Erythroblast (primary cell): ENCODE measurements around the gene ARHGAP42.

Experiments
- DNase-seq, 2 experiments: peaks; one replicate each; lab custom pipeline; 2025; lab: John Stamatoyannopoulos, UW
- GATA1 ChIP-seq: IDR thresholded peaks from 2 replicates; pipeline ENCODE4 v1.6.1; 2011; ENCODE audit warnings: low read depth, mild to moderate bottlenecking, control low read depth, low read length, moderate library complexity
- POLR2A ChIP-seq: IDR thresholded peaks from 2 replicates; pipeline ENCODE4 v1.6.1; 2011; ENCODE audit warnings: mild to moderate bottlenecking, low read length

The ARHGAP42 gene

GRCh38 chr11:100752371-100753171, 65.5 kb downstream of the ARHGAP42 start:
- no peak for TF ChIP-seq GATA1
- TF ChIP-seq POLR2A, result no peak
- DNase-seq, result no peak

DNA sequence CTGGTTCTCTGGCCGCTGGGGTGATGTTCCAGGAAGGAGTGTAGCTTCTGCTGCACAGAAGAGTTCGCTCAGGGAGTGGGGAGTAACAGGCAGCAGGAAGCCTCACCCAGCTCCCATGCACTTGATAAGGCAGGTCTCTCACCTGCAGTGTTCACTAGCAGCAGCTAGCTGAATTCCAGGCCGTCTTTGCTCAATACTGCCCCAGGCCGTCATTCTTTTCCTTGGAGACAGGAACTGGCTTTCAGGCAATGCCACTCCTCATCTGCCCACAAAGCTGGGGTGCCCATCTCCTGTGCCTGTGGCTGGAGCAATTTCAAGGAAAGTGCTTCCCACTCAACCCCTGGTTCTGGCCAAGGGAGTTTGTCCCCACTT, 66.1 kb downstream of the ARHGAP42 start:
- TF ChIP-seq POLR2A (no peak), GATA1 (no peak)
- DNase-seq, result no peak

DNA sequence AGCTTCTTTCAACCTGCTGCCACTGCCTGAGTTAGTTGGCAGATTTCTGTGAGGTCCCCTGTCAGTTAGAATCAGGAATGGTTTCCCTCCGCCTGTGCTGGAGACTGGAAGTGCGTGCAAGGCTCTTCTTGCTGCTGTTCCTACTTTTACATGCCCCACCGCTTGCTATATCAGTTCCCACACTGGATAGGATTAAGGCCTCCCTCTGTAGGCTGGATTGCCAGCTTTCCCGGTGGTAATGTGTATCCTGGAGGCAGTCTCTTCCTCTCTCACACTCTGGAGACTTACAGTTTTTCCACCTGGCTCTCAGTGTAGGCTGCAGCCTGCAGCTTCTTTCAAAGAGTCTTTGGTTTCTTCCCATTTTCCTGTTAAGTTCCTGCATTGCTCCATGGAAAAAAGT, 66.5 kb downstream of the ARHGAP42 start:
- no peak for DNase-seq
- TF ChIP-seq POLR2A, result no peak
- TF ChIP-seq GATA1, result no peak

- DNase-seq, result no peak
Observed at GRCh38 chr11:100756559-100756958, 69.5 kb downstream of the ARHGAP42 start.

DNA sequence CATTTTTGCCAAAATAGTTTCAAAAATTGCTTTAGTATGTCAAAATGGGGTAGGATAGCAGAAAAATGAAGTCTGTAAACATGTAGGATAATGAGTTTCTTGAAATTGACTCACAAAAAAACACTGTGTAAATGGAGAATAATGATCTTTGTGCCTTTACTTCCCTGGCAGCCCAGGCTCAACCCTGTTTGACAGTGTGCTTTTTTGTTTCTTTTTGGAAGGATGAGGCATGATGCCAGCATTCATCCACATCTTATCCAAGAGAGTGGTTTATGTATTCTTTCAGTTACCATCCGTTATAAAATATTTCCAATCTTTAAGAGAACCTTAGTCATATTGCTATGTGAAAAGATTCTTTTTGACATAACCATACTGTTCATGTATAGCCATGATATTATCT, 70.6 kb downstream of the ARHGAP42 start:
- TF ChIP-seq GATA1 (no peak), POLR2A (no peak)
- no peak for DNase-seq

More at GRCh38 chr11:100756559-100756958, 69.5 kb downstream of the ARHGAP42 start:
- no peak for TF ChIP-seq POLR2A
- TF ChIP-seq GATA1, result no peak

GRCh38 chr11:100759106-100759505, 72.0 kb downstream of the ARHGAP42 start:
- TF ChIP-seq GATA1 (no peak), POLR2A (no peak)
- DNase-seq, result no peak

GRCh38 chr11:100759856-100760255, 72.8 kb downstream of the ARHGAP42 start:
- no peak for DNase-seq
- no peak for TF ChIP-seq POLR2A
- no peak for TF ChIP-seq GATA1

GRCh38 chr11:100760744-100761143, 73.7 kb downstream of the ARHGAP42 start:
- TF ChIP-seq GATA1, result no peak
- no peak for TF ChIP-seq POLR2A
- no peak for DNase-seq

GRCh38 chr11:100761841-100762240, 74.8 kb downstream of the ARHGAP42 start:
- TF ChIP-seq GATA1 (no peak), POLR2A (no peak)
- no peak for DNase-seq

DNA sequence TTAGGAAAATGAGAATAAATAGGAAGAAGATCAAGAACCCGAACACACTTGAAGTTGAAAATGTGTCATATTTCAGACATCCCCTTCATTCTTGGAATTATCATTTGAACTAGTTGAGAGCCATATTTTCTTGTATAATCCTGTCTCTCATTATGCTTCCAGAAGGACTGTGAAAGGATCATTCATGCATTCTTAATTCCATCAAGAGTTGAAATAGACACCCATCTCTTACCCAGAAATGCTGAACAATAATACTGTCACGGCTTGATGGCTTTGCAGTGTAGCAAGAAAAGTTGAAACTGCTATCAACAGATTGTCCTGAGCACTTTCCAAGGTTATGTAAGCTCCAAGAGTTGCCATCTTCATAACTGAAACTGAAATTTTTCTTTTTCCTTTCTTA, 79.7 kb downstream of the ARHGAP42 start:
- no peak for DNase-seq
- no peak for TF ChIP-seq POLR2A
- no peak for TF ChIP-seq GATA1

- no peak for TF ChIP-seq GATA1
- no peak for TF ChIP-seq POLR2A
- DNase-seq, result no peak
Observed at GRCh38 chr11:100769165-100769564, 82.1 kb downstream of the ARHGAP42 start.

GRCh38 chr11:100769617-100770016, 82.5 kb downstream of the ARHGAP42 start:
- DNase-seq, result no peak
- TF ChIP-seq POLR2A (no peak), GATA1 (no peak)

DNA sequence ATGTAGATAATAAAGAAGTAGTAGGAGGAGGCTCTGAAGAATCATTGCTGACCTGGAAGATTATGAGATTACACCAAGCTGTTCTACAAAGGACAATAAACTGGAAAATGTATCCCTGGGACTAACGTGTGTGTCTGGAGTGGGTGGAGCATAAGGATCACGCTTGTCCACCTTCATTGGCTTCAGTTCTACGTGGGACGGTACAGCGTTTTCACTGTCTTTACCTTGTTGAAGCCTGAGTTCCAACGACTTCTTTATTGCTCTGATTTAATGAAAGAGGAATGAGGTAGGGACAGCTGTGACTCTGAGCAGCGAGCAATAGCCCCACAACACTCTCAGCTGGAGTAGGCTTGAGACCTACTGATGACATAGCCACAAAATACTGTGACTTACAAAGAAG, 87.0 kb downstream of the ARHGAP42 start:
- no peak for TF ChIP-seq POLR2A
- TF ChIP-seq GATA1, result no peak
- DNase-seq, result no peak

GRCh38 chr11:100774859-100775258, 87.8 kb downstream of the ARHGAP42 start:
- DNase-seq, result no peak
- TF ChIP-seq POLR2A (no peak), GATA1 (no peak)

DNA sequence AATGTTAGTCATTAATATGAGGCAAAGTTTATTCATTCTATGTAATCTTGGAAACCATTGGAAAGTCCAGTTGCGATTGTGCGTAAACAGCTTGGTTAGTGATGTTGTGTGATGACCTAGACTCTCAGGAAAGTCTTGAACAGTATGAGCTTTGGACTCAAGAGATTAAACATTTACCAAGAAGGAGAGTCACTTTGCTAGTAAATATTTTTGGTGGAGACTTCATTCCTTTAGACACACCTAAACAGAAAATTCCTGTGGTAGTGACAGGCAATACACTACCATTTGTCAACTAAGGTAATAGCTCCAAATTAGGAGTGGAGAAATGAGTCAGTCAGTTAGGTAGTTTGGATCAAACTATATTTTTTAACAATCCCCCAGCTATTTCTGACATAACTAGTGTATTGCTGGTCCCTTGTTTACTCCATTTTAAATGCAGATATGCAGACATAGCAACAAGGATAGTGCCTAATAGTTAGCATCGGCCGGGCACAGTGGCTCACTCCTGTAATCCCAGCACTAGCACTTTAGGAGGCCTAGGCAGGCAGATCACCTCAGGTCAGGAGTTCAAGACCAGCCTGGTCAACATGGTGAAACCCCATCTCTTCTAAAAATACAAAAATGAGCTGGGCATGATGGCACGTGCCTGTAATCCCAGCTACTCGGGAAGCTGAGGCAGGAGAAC, 89.3 kb downstream of the ARHGAP42 start:
- DNase-seq, result no peak
- TF ChIP-seq POLR2A (no peak), GATA1 (no peak)
